SK-N-SH treated with all-trans-retinoic acid at 6 μM for 48 hours (cell line): ENCODE measurements around the gene SEMA6D.

Source experiments
- ATAC-seq: fragments of 200-7000 bp; cut with Tn5 transposase; 3 replicates; pipeline ENCODE4 v1.9.1; 2020; ENCODE audit warnings: mild to moderate bottlenecking, moderate library complexity
- ARNTL ChIP-seq: fragments of 450-650 bp; formaldehyde crosslinking; IDR thresholded peaks from 2 replicates; pipeline ENCODE4 v1.5.0; 2020; ENCODE audit warnings: low read depth, mild to moderate bottlenecking, moderate library complexity, borderline replicate concordance
- CREB5 ChIP-seq: fragments of 250-450 bp; sonication (Bioruptor Pico); IDR thresholded peaks from 2 replicates; pipeline ENCODE4 v1.5.1; 2020; ENCODE audit warnings: low read depth, mild to moderate bottlenecking, moderate library complexity
- CSDC2 ChIP-seq: fragments of 250-450 bp; sonication (Bioruptor Pico); IDR thresholded peaks from 2 replicates; pipeline ENCODE4 v1.5.0; 2020; ENCODE audit warnings: mild to moderate bottlenecking, moderate library complexity
- CSRNP3 ChIP-seq: fragments of 250-450 bp; sonication (Bioruptor Pico); IDR thresholded peaks from 2 replicates; pipeline ENCODE4 v1.5.1; 2021; ENCODE audit warnings: mild to moderate bottlenecking, moderate library complexity
- ESRRG ChIP-seq: fragments of 250-450 bp; sonication (Bioruptor Pico); IDR thresholded peaks from 2 replicates; pipeline ENCODE4 v1.6.1; 2021; ENCODE audit warnings: mild to moderate bottlenecking
- GLIS3 ChIP-seq: fragments of 250-450 bp; sonication (Bioruptor Pico); IDR thresholded peaks from 2 replicates; pipeline ENCODE4 v1.5.0; 2020; ENCODE audit warnings: mild to moderate bottlenecking, moderate library complexity
- ISL1 ChIP-seq: fragments of 250-450 bp; sonication (Bioruptor Pico); IDR thresholded peaks from 2 replicates; pipeline ENCODE4 v2.1.2; 2022; ENCODE audit warnings: mild to moderate bottlenecking, moderate library complexity
- OSR1 ChIP-seq: fragments of 250-450 bp; sonication (Bioruptor Pico); IDR thresholded peaks from 2 replicates; pipeline ENCODE4 v1.8.0; 2022; ENCODE audit warnings: moderate library complexity, mild to moderate bottlenecking, inconsistent platforms
- PATZ1 ChIP-seq: fragments of 250-450 bp; sonication (Bioruptor Pico); IDR thresholded peaks from 2 replicates; pipeline ENCODE4 v1.8.0; 2020; ENCODE audit warnings: mild to moderate bottlenecking, moderate library complexity, borderline replicate concordance
- POU6F1 ChIP-seq: fragments of 250-450 bp; sonication (Bioruptor Pico); IDR thresholded peaks from 2 replicates; pipeline ENCODE4 v1.8.0; 2021; ENCODE audit warnings: low read depth, mild to moderate bottlenecking, moderate library complexity, borderline replicate concordance
- PPARA ChIP-seq: fragments of 250-450 bp; sonication (Bioruptor Pico); IDR thresholded peaks from 2 replicates; pipeline ENCODE4 v1.5.0; 2020; ENCODE audit warnings: mild to moderate bottlenecking, borderline replicate concordance
- RARB ChIP-seq: fragments of 250-450 bp; sonication (Bioruptor Pico); IDR thresholded peaks from 2 replicates; pipeline ENCODE4 v1.8.0; 2021; ENCODE audit warnings: mild to moderate bottlenecking, moderate library complexity
- TCF4 ChIP-seq: fragments of 250-450 bp; sonication (Bioruptor Pico); IDR thresholded peaks from 2 replicates; pipeline ENCODE4 v1.8.0; 2021; ENCODE audit warnings: mild to moderate bottlenecking, moderate library complexity, borderline replicate concordance
- TOX ChIP-seq: fragments of 250-450 bp; sonication (Bioruptor Pico); IDR thresholded peaks from 2 replicates; pipeline ENCODE4 v1.8.0; 2021; ENCODE audit warnings: mild to moderate bottlenecking, moderate library complexity, borderline replicate concordance
- TSHZ2 ChIP-seq: fragments of 250-450 bp; sonication (Bioruptor Pico); IDR thresholded peaks from 2 replicates; pipeline ENCODE4 v1.5.0; 2020; ENCODE audit warnings: mild to moderate bottlenecking, moderate library complexity
- ZC3H10 ChIP-seq: fragments of 250-450 bp; sonication (Bioruptor Pico); IDR thresholded peaks from 2 replicates; pipeline ENCODE4 v1.5.1; 2021; ENCODE audit warnings: mild to moderate bottlenecking, moderate library complexity
- ZFP3 ChIP-seq: fragments of 250-450 bp; sonication (Bioruptor Pico); IDR thresholded peaks from 2 replicates; pipeline ENCODE4 v1.5.0; 2020; ENCODE audit warnings: mild to moderate bottlenecking, moderate library complexity
- ZFP30 ChIP-seq: fragments of 450-650 bp; formaldehyde crosslinking; IDR thresholded peaks from 2 replicates; pipeline ENCODE4 v1.5.0; 2022; ENCODE audit warnings: mild to moderate bottlenecking, moderate library complexity
- ZNF565 ChIP-seq: fragments of 450-650 bp; formaldehyde crosslinking; conservative IDR thresholded peaks from 2 replicates; pipeline ENCODE4 v1.5.0; 2020; ENCODE audit warnings: low read depth, mild to moderate bottlenecking, moderate library complexity
- ZNF70 ChIP-seq: fragments of 450-650 bp; formaldehyde crosslinking; IDR thresholded peaks from 2 replicates; pipeline ENCODE4 v1.5.0; 2020; ENCODE audit warnings: mild to moderate bottlenecking, moderate library complexity
- ZNF8 ChIP-seq: fragments of 450-650 bp; formaldehyde crosslinking; IDR thresholded peaks from 2 replicates; pipeline ENCODE4 v1.5.0; 2020; ENCODE audit warnings: mild to moderate bottlenecking, moderate library complexity

SEMA6D gene

GRCh38 chr15:47787875-47788274 lies 70.6 kb downstream of the SEMA6D start:
- TF ChIP-seq ARNTL = no peak
- no peak for TF ChIP-seq ZFP3 (CRISPR knock-in tag)
- no peak for TF ChIP-seq CSRNP3 (CRISPR knock-in tag)
- no peak for TF ChIP-seq TCF4 (CRISPR knock-in tag)
- TF ChIP-seq ZNF70 (CRISPR knock-in tag) = no peak
- no peak for TF ChIP-seq ZC3H10 (CRISPR knock-in tag)
- no peak for TF ChIP-seq CREB5 (CRISPR knock-in tag)
- TF ChIP-seq OSR1 (CRISPR knock-in tag) = no peak
- TF ChIP-seq ZNF8 (CRISPR knock-in tag) = no peak
- TF ChIP-seq PATZ1 (CRISPR knock-in tag) = no peak
- TF ChIP-seq ESRRG (CRISPR knock-in tag) = no peak
- TF ChIP-seq GLIS3 = no peak
- no peak for TF ChIP-seq POU6F1 (CRISPR knock-in tag)
- TF ChIP-seq ZFP30 (CRISPR knock-in tag) = no peak
- TF ChIP-seq TOX (CRISPR knock-in tag) = no peak
- TF ChIP-seq ZNF565 = no peak
- TF ChIP-seq CSDC2 (CRISPR knock-in tag) = no peak
- no peak for TF ChIP-seq TSHZ2 (CRISPR knock-in tag)
- no peak for TF ChIP-seq ISL1 (CRISPR knock-in tag)
- ATAC-seq = no peak

GRCh38 chr15:47788685-47789084 lies 71.4 kb downstream of the SEMA6D start:
- TF ChIP-seq ZFP3 (CRISPR knock-in tag) (no peak), PPARA (no peak), ARNTL (no peak), TCF4 (CRISPR knock-in tag) (no peak), RARB (CRISPR knock-in tag) (no peak)
- TF ChIP-seq, all 23 proteins: peak for 0
- no peak for ATAC-seq

GRCh38 chr15:47791161-47791560 lies 73.9 kb downstream of the SEMA6D start:
- no peak for ATAC-seq
- TF ChIP-seq TSHZ2 (CRISPR knock-in tag) = no peak
- TF ChIP-seq CSRNP3 (CRISPR knock-in tag) = no peak
